ENCODE measurements around the gene CHST3. TPM values are rescaled to one million over a fixed set of nuclear protein-coding genes. Genes with fewer than 3 reads are reported as not detected.

Gene CHST3
- total RNA-seq, 1 donor: 43.1 TPM

GRCh38 chr10:71941318-71941717 lies 22.9 kb upstream of the CHST3 start:
- no peaks in the 10 kb centered on the region for H3K4me1 ChIP-seq (ENCODE audit: insufficient read depth, low read length)
- no peak overlapping the region for H3K4me2 ChIP-seq (ENCODE audit: insufficient read depth, low read length)
- H3K9me3 ChIP-seq (ENCODE audit: low read depth, low read length): no peaks in the 10 kb centered on the region
- H3K79me2 ChIP-seq (ENCODE audit: insufficient read depth, low read length): no peaks in the 10 kb centered on the region
- TF ChIP-seq CTCF (IDR thresholded peaks at IDR 0.05; ENCODE audit: extremely low read depth, low read depth, low read length): no peak
- no peak overlapping the region for H3K4me3 ChIP-seq (ENCODE audit: insufficient read depth, low read length)
- peaks cover 10% of the 10 kb centered on the region for H3K27me3 ChIP-seq (ENCODE audit: insufficient read depth, low read length)
- no peak for DNase-seq (ENCODE audit: insufficient read length, low spot score, missing footprints)
- H3K27ac ChIP-seq (ENCODE audit: low read depth, low read length): no peak overlapping the region
- H3K36me3 ChIP-seq (ENCODE audit: insufficient read depth, low read length): no peaks in the 10 kb centered on the region
- H4K20me1 ChIP-seq (ENCODE audit: insufficient read depth, low read length): no peaks in the 10 kb centered on the region
- no peak overlapping the region for H2AFZ ChIP-seq (ENCODE audit: low read length)

GRCh38 chr10:71945819-71946474 lies 18.2 kb upstream of the CHST3 start:
- Histone ChIP-seq H3K4me3 (ENCODE audit: insufficient read depth, low read length) (no peak overlapping the region), H4K20me1 (ENCODE audit: insufficient read depth, low read length) (no peaks in the 10 kb centered on the region), H2AFZ (ENCODE audit: low read length) (no peak overlapping the region), H3K9me3 (ENCODE audit: low read depth, low read length) (peaks cover 7% of the 10 kb centered on the region), H3K4me1 (ENCODE audit: insufficient read depth, low read length) (no peaks in the 10 kb centered on the region), H3K36me3 (ENCODE audit: insufficient read depth, low read length) (no peaks in the 10 kb centered on the region), H3K79me2 (ENCODE audit: insufficient read depth, low read length) (no peaks in the 10 kb centered on the region), H3K27me3 (ENCODE audit: insufficient read depth, low read length) (peaks cover 23% of the 10 kb centered on the region), H3K27ac (ENCODE audit: low read depth, low read length) (no peak overlapping the region), H3K4me2 (ENCODE audit: insufficient read depth, low read length) (no peak overlapping the region)
- no peak for TF ChIP-seq CTCF (IDR thresholded peaks at IDR 0.05; ENCODE audit: extremely low read depth, low read depth, low read length)
- DNase-seq (ENCODE audit: insufficient read length, low spot score, missing footprints): no peak

- Histone ChIP-seq H3K9me3 (ENCODE audit: low read depth, low read length) (peaks cover 7% of the 10 kb centered on the region), H3K4me1 (ENCODE audit: insufficient read depth, low read length) (no peaks in the 10 kb centered on the region), H4K20me1 (ENCODE audit: insufficient read depth, low read length) (no peaks in the 10 kb centered on the region), H3K36me3 (ENCODE audit: insufficient read depth, low read length) (no peaks in the 10 kb centered on the region), H3K79me2 (ENCODE audit: insufficient read depth, low read length) (no peaks in the 10 kb centered on the region), H3K27ac (ENCODE audit: low read depth, low read length) (no peak overlapping the region), H3K4me2 (ENCODE audit: insufficient read depth, low read length) (no peak overlapping the region), H2AFZ (ENCODE audit: low read length) (no peak overlapping the region), H3K4me3 (ENCODE audit: insufficient read depth, low read length) (no peak overlapping the region), H3K27me3 (ENCODE audit: insufficient read depth, low read length) (peaks cover 26% of the 10 kb centered on the region)
- no peak for DNase-seq (ENCODE audit: insufficient read length, low spot score, missing footprints)
- no peak for TF ChIP-seq CTCF (IDR thresholded peaks at IDR 0.05; ENCODE audit: extremely low read depth, low read depth, low read length)
These were observed 17.5 kb upstream of the CHST3 start for GRCh38 chr10:71946700-71947099.

- peaks cover 24% of the 10 kb centered on the region for H3K27me3 ChIP-seq (ENCODE audit: insufficient read depth, low read length)
- no peaks in the 10 kb centered on the region for H3K4me1 ChIP-seq (ENCODE audit: insufficient read depth, low read length)
- no peak overlapping the region for H3K27ac ChIP-seq (ENCODE audit: low read depth, low read length)
- no peaks in the 10 kb centered on the region for H3K36me3 ChIP-seq (ENCODE audit: insufficient read depth, low read length)
- peaks cover 7% of the 10 kb centered on the region for H3K9me3 ChIP-seq (ENCODE audit: low read depth, low read length)
- no peak overlapping the region for H2AFZ ChIP-seq (ENCODE audit: low read length)
- no peaks in the 10 kb centered on the region for H3K79me2 ChIP-seq (ENCODE audit: insufficient read depth, low read length)
- H4K20me1 ChIP-seq (ENCODE audit: insufficient read depth, low read length): no peaks in the 10 kb centered on the region
- no peak for TF ChIP-seq CTCF (IDR thresholded peaks at IDR 0.05; ENCODE audit: extremely low read depth, low read depth, low read length)
- DNase-seq (ENCODE audit: insufficient read length, low spot score, missing footprints): no peak
- no peak overlapping the region for H3K4me2 ChIP-seq (ENCODE audit: insufficient read depth, low read length)
- H3K4me3 ChIP-seq (ENCODE audit: insufficient read depth, low read length): no peak overlapping the region
These were observed 15.6 kb upstream of the CHST3 start for GRCh38 chr10:71948496-71949067.

Measured in osteoblast (primary cell).